Right lobe of liver (tissue), 4 donors: ENCODE results near the gene IPO11.

ENCODE experiments used
- CTCF ChIP-seq, 4 donors: fragments of 200-600 bp in 3 of 4; fragments of 450-650 bp in 1 of 4; IDR thresholded peaks; one replicate each; pipeline versions ENCODE4 v1.5.1 to v1.8.0; 2016 to 2022; ENCODE audit warnings: antibody characterized with exemption in 4 of 4, mild to moderate bottlenecking in 2 of 4
- POLR2A ChIP-seq: fragments of 450-650 bp; IDR thresholded peaks from one replicate; pipeline ENCODE4 v1.6.1; 2017; ENCODE audit warnings: antibody characterized with exemption, mild to moderate bottlenecking
- donor health status: DM: no; HTN: no; CAD: no.
- donor health status: DM: no; HTN: no; CAD: no.
- donor health status: DM: no; HTN: yes; CAD: no.

GRCh38 chr5:62465985-62466925 lies 53.7 kb downstream of the IPO11 start:
- no peak for TF ChIP-seq CTCF (IDR thresholded peaks at IDR 0.05)
- no peak for TF ChIP-seq POLR2A
